ENCODE results near the gene CLN3. TPM values are rescaled to one million over a fixed set of nuclear protein-coding genes. Genes with fewer than 3 reads are reported as not detected.

The CLN3 gene
- total RNA-seq, 4 donors from 2014 or later: 10.6 to 34.5 (median 22.7) TPM

DNA sequence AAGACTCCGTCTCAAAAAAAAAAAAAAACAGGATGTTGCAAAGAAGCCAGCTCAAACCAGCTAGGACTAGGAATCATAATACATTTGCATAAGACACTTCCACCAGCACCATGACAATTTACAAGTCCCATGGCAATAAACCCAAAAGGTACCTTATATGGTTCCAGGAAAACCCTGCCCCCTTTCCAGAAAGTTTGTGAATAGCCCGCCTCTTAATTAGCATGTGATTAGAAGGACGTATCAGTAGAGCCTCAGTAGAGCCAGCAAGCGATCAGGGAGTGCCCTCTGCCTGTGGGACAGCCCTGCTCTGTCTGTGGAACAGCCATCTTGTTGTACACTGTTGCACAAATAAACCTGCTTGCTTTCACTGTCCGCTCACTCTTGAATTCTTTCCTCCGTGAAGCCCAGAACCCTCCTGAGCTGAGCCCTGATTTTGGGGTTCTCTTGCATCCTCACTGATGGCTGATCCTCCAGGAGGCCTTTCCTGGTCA lies 32.9 kb upstream of the CLN3 start:
- no peak for TF ChIP-seq CTCF (IDR thresholded peaks at IDR 0.05; ENCODE audit: low read depth)

GRCh38 chr16:28522792-28523191 lies 30.9 kb upstream of the CLN3 start:
- no peak for TF ChIP-seq CTCF (IDR thresholded peaks at IDR 0.05; ENCODE audit: low read depth)

GRCh38 chr16:28521436-28521835 lies 29.6 kb upstream of the CLN3 start:
- no peak for TF ChIP-seq CTCF (IDR thresholded peaks at IDR 0.05; ENCODE audit: low read depth)

DNA sequence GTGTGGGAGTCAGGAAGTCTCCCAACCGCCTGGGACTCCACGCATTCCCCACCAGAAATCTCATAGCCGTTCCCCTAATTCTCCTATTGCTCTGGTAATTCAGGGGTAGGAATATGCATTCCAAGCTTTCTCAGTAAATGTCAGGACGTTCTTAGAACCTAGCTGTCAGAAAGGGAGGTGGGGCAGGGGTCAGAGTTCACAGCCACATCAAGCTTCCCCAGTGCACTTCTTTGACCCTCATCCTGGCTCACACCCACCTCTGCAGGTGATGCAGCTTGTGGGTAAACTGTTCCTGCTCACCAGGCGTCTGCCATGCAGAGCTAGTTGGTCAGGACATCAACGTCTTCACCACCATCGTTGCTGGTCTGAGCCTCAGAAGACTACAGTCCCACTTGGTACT lies 28.8 kb upstream of the CLN3 start:
- TF ChIP-seq CTCF (IDR thresholded peaks at IDR 0.05; ENCODE audit: low read depth): no peak

GRCh38 chr16:28514246-28514645 lies 22.4 kb upstream of the CLN3 start:
- no peak for TF ChIP-seq CTCF (IDR thresholded peaks at IDR 0.05; ENCODE audit: low read depth)

DNA sequence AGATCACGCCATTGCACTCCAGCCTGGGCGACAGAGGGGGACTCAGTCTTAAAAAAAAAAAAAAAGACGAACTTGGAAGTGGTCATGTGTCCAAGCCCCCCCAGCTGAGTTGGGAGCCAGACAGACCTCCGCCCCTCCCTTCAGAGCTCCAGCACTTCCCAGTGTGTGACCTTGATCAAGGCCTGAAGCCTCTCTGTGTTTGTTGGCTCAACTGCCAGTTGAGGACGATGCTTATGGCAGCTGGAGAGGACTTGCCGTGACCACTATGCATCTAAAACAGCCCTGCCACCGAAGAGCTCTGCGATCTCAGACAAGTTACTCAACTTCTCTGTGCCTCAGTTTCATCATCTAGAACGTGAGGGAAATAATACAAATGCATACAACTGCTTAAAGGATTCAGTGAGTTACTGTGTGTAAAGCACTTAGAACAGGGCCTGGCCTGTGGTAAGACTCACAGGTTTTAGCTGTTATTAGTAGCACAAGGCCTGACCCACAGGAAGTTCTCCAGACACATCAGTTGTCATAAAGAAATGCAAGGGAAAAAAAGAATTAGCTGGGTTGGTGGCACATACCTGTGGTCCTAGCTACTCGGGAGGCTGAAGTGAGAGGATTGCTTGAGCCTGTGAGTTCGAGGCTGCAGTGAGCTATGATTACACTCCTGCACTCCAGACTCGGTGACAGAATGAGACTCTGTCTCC lies 21.8 kb upstream of the CLN3 start:
- TF ChIP-seq CTCF (IDR thresholded peaks at IDR 0.05; ENCODE audit: low read depth): no peak

- no peak for TF ChIP-seq CTCF (IDR thresholded peaks at IDR 0.05; ENCODE audit: low read depth)
These were observed 20.2 kb upstream of the CLN3 start for GRCh38 chr16:28511801-28512789.

Measured in subcutaneous adipose tissue (tissue), 4 donors.